Smooth muscle cell (in vitro differentiated cells): ENCODE results near the gene OR4X2. TPM values are rescaled to one million over a fixed set of nuclear protein-coding genes. Genes with fewer than 3 reads are reported as not detected.

Experiments
- DNase-seq: peaks from one replicate; lab custom pipeline; 2025; ENCODE audit not compliant: unreplicated experiment; lab: John Stamatoyannopoulos, UW
- H2AFZ ChIP-seq: fragments of 200-600 bp; sonication (generic); 2 replicates; pipeline ENCODE4 v1.6.0; 2016; ENCODE audit warnings: antibody characterized with exemption, low read depth, mild to moderate bottlenecking
- H3F3A ChIP-seq: fragments of 200-600 bp; sonication (generic); 2 replicates; pipeline ENCODE4 v1.6.0; 2017; ENCODE audit warnings: antibody characterized with exemption, low read depth
- H3K27ac ChIP-seq: fragments of 200-600 bp; sonication (generic); 2 replicates; pipeline ENCODE4 v1.5.1; 2016; ENCODE audit warnings: low read depth, mild to moderate bottlenecking
- H3K27me3 ChIP-seq: fragments of 200-600 bp; sonication (generic); 2 replicates; pipeline ENCODE4 v1.6.1; 2016; ENCODE audit warnings: low read depth, mild to moderate bottlenecking
- H3K36me3 ChIP-seq: fragments of 200-600 bp; sonication (generic); 2 replicates; pipeline ENCODE4 v1.5.1; 2016; ENCODE audit warnings: low read depth
- H3K4me1 ChIP-seq: fragments of 200-600 bp; sonication (generic); 2 replicates; pipeline ENCODE4 v1.5.1; 2016; ENCODE audit warnings: low read depth
- H3K4me2 ChIP-seq: fragments of 200-600 bp; sonication (generic); 2 replicates; pipeline ENCODE4 v1.6.0; 2016; ENCODE audit warnings: mild to moderate bottlenecking
- H3K4me3 ChIP-seq: fragments of 200-600 bp; sonication (generic); 2 replicates; pipeline ENCODE4 v1.5.1; 2016; ENCODE audit warnings: mild to moderate bottlenecking
- H3K79me2 ChIP-seq: fragments of 200-600 bp; sonication (generic); 2 replicates; pipeline ENCODE4 v1.6.0; 2016; ENCODE audit warnings: low read depth, mild to moderate bottlenecking
- H3K9ac ChIP-seq: fragments of 200-600 bp; sonication (generic); 2 replicates; pipeline ENCODE4 v1.6.0; 2016; ENCODE audit warnings: low read depth
- H3K9me3 ChIP-seq: fragments of 200-600 bp; sonication (generic); replicated peaks from 2 replicates; pipeline ENCODE4 v1.5.1; 2016; ENCODE audit warnings: low read depth
- H4K20me1 ChIP-seq: fragments of 200-600 bp; sonication (generic); 2 replicates; pipeline ENCODE4 v1.6.0; 2016; ENCODE audit warnings: low read depth
- WGBS: methylation state at CpG from one replicate; pipeline ENCODE4 v1.1.7; 2016; ENCODE audit warnings: low lambda C conversion rate; 5-methylcytosine and 5-hydroxymethylcytosine counted together
- polyA plus RNA-seq: library from polyadenylated mRNA; unstranded; fragments of >200 nt; fragmentation: Nextera tagmentation; extraction: Ambion mirVana; gene quantifications from 2 replicates; pipeline ENCODE4 v1.2.1, GENCODE V29; 2016
- total RNA-seq: library from RNA; depleted of rRNA; stranded (reverse); fragments of >200 nt; gene quantifications from 2 replicates; pipeline ENCODE4 v1.2.3, GENCODE V29; 2014
- TF ChIP-seq, protein P1 (sequence below): fragments of 200-600 bp; sonication (generic); IDR thresholded peaks from 2 replicates; pipeline ENCODE4 v1.5.1; 2017; ENCODE audit warnings: borderline replicate concordance, mild to moderate bottlenecking, antibody characterized with exemption; ENCODE audit not compliant: insufficient read depth, poor library complexity, severe bottlenecking

The OR4X2 gene
- total and polyA plus RNA-seq, 2 experiments from 2014 or later, result not detected

DNA sequence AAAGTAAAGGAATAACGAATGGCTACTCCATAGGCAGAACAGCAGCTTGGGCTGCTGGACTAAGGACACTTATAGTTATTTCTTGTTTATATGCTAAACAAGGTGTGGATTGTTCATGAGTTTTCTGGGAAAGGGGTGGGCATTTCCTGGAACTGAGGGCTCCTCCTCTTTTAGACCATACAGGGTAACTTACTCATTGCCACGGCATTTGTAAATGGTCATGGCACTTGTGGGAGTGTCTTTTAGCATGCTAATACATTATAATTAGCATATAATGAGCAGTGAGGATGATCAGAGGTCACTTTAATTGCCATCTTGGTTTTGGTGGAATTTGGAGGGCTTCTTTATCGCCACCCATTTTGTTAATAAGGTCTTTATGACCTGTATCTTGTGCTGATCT, 25.7 kb downstream of the OR4X2 start:
- no peak overlapping the region for H3K4me2 ChIP-seq
- TF ChIP-seq, protein P1, sequence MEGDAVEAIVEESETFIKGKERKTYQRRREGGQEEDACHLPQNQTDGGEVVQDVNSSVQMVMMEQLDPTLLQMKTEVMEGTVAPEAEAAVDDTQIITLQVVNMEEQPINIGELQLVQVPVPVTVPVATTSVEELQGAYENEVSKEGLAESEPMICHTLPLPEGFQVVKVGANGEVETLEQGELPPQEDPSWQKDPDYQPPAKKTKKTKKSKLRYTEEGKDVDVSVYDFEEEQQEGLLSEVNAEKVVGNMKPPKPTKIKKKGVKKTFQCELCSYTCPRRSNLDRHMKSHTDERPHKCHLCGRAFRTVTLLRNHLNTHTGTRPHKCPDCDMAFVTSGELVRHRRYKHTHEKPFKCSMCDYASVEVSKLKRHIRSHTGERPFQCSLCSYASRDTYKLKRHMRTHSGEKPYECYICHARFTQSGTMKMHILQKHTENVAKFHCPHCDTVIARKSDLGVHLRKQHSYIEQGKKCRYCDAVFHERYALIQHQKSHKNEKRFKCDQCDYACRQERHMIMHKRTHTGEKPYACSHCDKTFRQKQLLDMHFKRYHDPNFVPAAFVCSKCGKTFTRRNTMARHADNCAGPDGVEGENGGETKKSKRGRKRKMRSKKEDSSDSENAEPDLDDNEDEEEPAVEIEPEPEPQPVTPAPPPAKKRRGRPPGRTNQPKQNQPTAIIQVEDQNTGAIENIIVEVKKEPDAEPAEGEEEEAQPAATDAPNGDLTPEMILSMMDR, result no peak
- no peaks in the 10 kb centered on the region for H3K79me2 ChIP-seq
- no peak overlapping the region for H2AFZ ChIP-seq
- no peak overlapping the region for H3K9ac ChIP-seq
- H3K27ac ChIP-seq, result no peak overlapping the region
- H3K9me3 ChIP-seq, result peaks cover 4% of the 10 kb centered on the region
- no peak for DNase-seq
- H3K36me3 ChIP-seq, result no peaks in the 10 kb centered on the region
- H3F3A ChIP-seq, result no peaks in the 10 kb centered on the region
- H4K20me1 ChIP-seq, result no peaks in the 10 kb centered on the region
- WGBS, result 46% methylated on average over 3 of the region's 3 CpGs
- H3K4me1 ChIP-seq, result no peaks in the 10 kb centered on the region
- no peak overlapping the region for H3K4me3 ChIP-seq
- no peaks in the 10 kb centered on the region for H3K27me3 ChIP-seq

DNA sequence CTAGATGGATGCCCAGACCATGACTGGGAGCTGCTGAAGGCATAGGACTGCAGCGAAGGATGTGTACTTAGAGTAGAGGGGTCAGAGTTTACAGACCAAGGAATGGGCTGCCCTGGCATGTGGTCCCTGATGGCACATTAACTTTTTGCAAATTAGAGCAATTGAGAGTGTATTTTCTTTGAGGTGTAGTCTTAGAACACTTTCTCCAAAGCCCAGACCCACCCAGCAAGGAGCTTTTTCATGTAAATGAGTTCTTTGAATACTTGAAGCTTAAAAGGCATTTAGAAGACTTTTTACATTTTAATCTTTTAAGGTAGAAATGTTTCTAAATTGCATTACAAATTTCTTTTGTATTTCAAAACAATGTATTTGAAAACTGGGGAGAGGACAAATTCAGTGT, 27.7 kb downstream of the OR4X2 start:
- no peak overlapping the region for H3K4me2 ChIP-seq

More for the DNA sequence above, 27.7 kb downstream of the OR4X2 start:
- no peaks in the 10 kb centered on the region for H3K79me2 ChIP-seq
- no peaks in the 10 kb centered on the region for H3F3A ChIP-seq
- H4K20me1 ChIP-seq, result no peaks in the 10 kb centered on the region
- no peak for DNase-seq
- 20% methylated on average over 1 of the region's 1 CpG for WGBS
- no peaks in the 10 kb centered on the region for H3K36me3 ChIP-seq
- no peak overlapping the region for H3K4me3 ChIP-seq
- TF ChIP-seq, protein P1, result no peak
- H3K27me3 ChIP-seq, result no peaks in the 10 kb centered on the region
- no peaks in the 10 kb centered on the region for H3K4me1 ChIP-seq
- H2AFZ ChIP-seq, result no peak overlapping the region
- no peak overlapping the region for H3K9ac ChIP-seq
- H3K9me3 ChIP-seq, result peaks cover 4% of the 10 kb centered on the region
- no peak overlapping the region for H3K27ac ChIP-seq

Other genes starting within 250 kb of the OR4X2 start
- gene OR4B1, start 28.3 kb upstream of the OR4X2 start, total RNA-seq, result not detected in 2 replicates
- gene OR4B1, start 28.3 kb upstream of the OR4X2 start, polyA plus RNA-seq, result not detected in 2 replicates
- not detected in 2 replicates for gene OR4X1, start 18.8 kb downstream of the OR4X2 start, total RNA-seq
- not detected in 2 replicates for gene OR4X1, start 18.8 kb downstream of the OR4X2 start, polyA plus RNA-seq
- gene OR4S1, start 61.1 kb downstream of the OR4X2 start, total RNA-seq, result not detected in 2 replicates
- gene OR4S1, start 61.1 kb downstream of the OR4X2 start, polyA plus RNA-seq, result not detected in 2 replicates
- gene OR4C3, start 79.8 kb downstream of the OR4X2 start, total RNA-seq, result not detected in 2 replicates
- not detected in 2 replicates for gene OR4C3, start 79.8 kb downstream of the OR4X2 start, polyA plus RNA-seq
- gene OR4C5, start 121.4 kb downstream of the OR4X2 start, total RNA-seq, result not detected in 2 replicates
- gene OR4C5, start 121.4 kb downstream of the OR4X2 start, polyA plus RNA-seq, result not detected in 2 replicates
- gene OR4A47, start 243.7 kb downstream of the OR4X2 start, total RNA-seq, result not detected in 2 replicates
- not detected in 2 replicates for gene OR4A47, start 243.7 kb downstream of the OR4X2 start, polyA plus RNA-seq